ENCODE measurements around the gene GNAQ.

The GNAQ gene

GRCh38 chr9:78000221-78000620, 31.4 kb downstream of the GNAQ start:
- no peak for DNase-seq

GRCh38 chr9:77999231-77999631, 32.4 kb downstream of the GNAQ start:
- DNase-seq = no peak

- no peak for DNase-seq
These were observed 33.9 kb downstream of the GNAQ start for GRCh38 chr9:77997611-77998284.

- DNase-seq = no peak
These were observed 34.9 kb downstream of the GNAQ start for GRCh38 chr9:77996696-77997095.

GRCh38 chr9:77991191-77991590, 40.4 kb downstream of the GNAQ start:
- no peak for DNase-seq

GRCh38 chr9:77989909-77990308, 41.7 kb downstream of the GNAQ start:
- DNase-seq = no peak

GRCh38 chr9:77989458-77989857, 42.2 kb downstream of the GNAQ start:
- no peak for DNase-seq

GRCh38 chr9:77988630-77989029, 43.0 kb downstream of the GNAQ start:
- no peak for DNase-seq

GRCh38 chr9:77987880-77988525, 43.6 kb downstream of the GNAQ start:
- DNase-seq = no peak

- DNase-seq = no peak
These were observed 44.4 kb downstream of the GNAQ start for GRCh38 chr9:77987081-77987656.

- no peak for DNase-seq
These were observed 45.6 kb downstream of the GNAQ start for GRCh38 chr9:77985996-77986395.

- DNase-seq = no peak
These were observed 48.3 kb downstream of the GNAQ start for GRCh38 chr9:77983320-77983662.

GRCh38 chr9:77982581-77983319, 48.9 kb downstream of the GNAQ start:
- DNase-seq = no peak

GRCh38 chr9:77981907-77982306, 49.7 kb downstream of the GNAQ start:
- DNase-seq = no peak

- DNase-seq = no peak
These were observed 50.3 kb downstream of the GNAQ start for GRCh38 chr9:77981332-77981731.

GRCh38 chr9:77980622-77981021, 51.0 kb downstream of the GNAQ start:
- no peak for DNase-seq

GRCh38 chr9:77978086-77978781, 53.4 kb downstream of the GNAQ start:
- DNase-seq = peak; percentile 21

GRCh38 chr9:77977210-77977611, 54.4 kb downstream of the GNAQ start:
- peak; percentile 17 for DNase-seq

- no peak for DNase-seq
These were observed 55.8 kb downstream of the GNAQ start for GRCh38 chr9:77975806-77976205.

- DNase-seq = no peak
These were observed 56.6 kb downstream of the GNAQ start for GRCh38 chr9:77975036-77975435.

- DNase-seq = no peak
These were observed 57.2 kb downstream of the GNAQ start for GRCh38 chr9:77974434-77974833.

- no peak for DNase-seq
These were observed 62.5 kb downstream of the GNAQ start for GRCh38 chr9:77969083-77969482.

GRCh38 chr9:77968506-77968905, 63.1 kb downstream of the GNAQ start:
- DNase-seq = no peak

All from NCI-H748 treated with DMSO at 0.1 percent for 48 hours (cell line).